HFF-Myc (cell line): Measurements from ENCODE around the gene MAGED2.

Experiments used
- DNase-seq: peaks from one replicate; pipeline ENCODE4 v3.0.0-alpha.2; 2011; ENCODE audit warnings: low read depth; ENCODE audit errors: extremely low read depth
- H3K4me3 ChIP-seq: replicated peaks from 2 replicates; pipeline ENCODE4 v1.5.1; 2011; ENCODE audit warnings: low read depth, mild to moderate bottlenecking, control low read depth, low read length
- CTCF ChIP-seq: IDR thresholded peaks from 2 replicates; pipeline ENCODE4 v1.5.1; 2012; ENCODE audit warnings: mild to moderate bottlenecking, low read depth, low read length, control low read depth; ENCODE audit errors: missing control alignments

MAGED2 gene

GRCh38 chrX:54808109-54808604 is 612 bp downstream of the MAGED2 start:
- peak overlapping the region; percentile 65 for H3K4me3 ChIP-seq
- TF ChIP-seq CTCF = no peak
- peak; percentile 5 for DNase-seq

GRCh38 chrX:54808605-54809483 is 1.3 kb downstream of the MAGED2 start:
- TF ChIP-seq CTCF = no peak
- peak; percentile 88 for DNase-seq
- H3K4me3 ChIP-seq = peak overlapping the region; percentile 65

GRCh38 chrX:54810532-54810931 is 3.0 kb downstream of the MAGED2 start:
- peak overlapping the region; percentile 65 for H3K4me3 ChIP-seq
- TF ChIP-seq CTCF = no peak

GRCh38 chrX:54811301-54811885 is 3.8 kb downstream of the MAGED2 start:
- no peak for TF ChIP-seq CTCF
- no peak overlapping the region for H3K4me3 ChIP-seq
- no peak for DNase-seq

More at GRCh38 chrX:54810532-54810931, 3.0 kb downstream of the MAGED2 start:
- no peak for DNase-seq

GRCh38 chrX:54812306-54812705 is 4.8 kb downstream of the MAGED2 start:
- TF ChIP-seq CTCF = no peak
- no peak overlapping the region for H3K4me3 ChIP-seq

GRCh38 chrX:54817220-54817820 is 9.8 kb downstream of the MAGED2 start:
- DNase-seq = no peak
- no peak for TF ChIP-seq CTCF
- no peak overlapping the region for H3K4me3 ChIP-seq

More at GRCh38 chrX:54812306-54812705, 4.8 kb downstream of the MAGED2 start:
- no peak for DNase-seq
